ENCODE measurements around the gene TRMT11. TPM values are rescaled to one million over a fixed set of nuclear protein-coding genes. Genes with fewer than 3 reads are reported as not detected.

TRMT11 gene
- total and polyA plus RNA-seq, 10 of the 15 experiments (the other 5 are each of a cell fraction or from before 2014, with no cell fraction given): 34.0 to 81.1 (median 43.7) TPM

DNA sequence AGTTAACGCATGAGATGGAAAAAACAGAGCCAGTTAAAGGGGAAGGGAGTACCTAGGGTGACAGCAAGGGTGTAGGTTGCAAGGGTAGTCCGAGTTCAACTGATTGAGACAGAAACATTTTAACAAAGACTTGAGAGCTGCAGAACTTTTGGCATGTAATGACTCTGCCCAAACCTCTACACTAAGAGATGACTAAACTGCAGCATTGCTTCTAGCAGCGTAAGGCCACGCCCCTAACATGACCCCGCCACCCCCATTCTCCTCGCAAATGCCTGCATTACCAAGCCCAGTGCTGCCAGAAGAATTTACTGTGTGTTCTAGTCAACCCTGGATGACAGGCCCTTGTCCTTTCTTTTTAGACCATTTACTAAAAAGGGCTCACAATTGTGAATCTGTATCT is 36.0 kb upstream of the TRMT11 start:
- Histone ChIP-seq H3K27ac (ENCODE audit: control insufficient read depth, insufficient read depth) (no peak overlapping the region), H2AFZ (ENCODE audit: control insufficient read depth, low read depth, low read length) (no peak overlapping the region), H3K4me1 (ENCODE audit: control insufficient read depth, insufficient read depth, low read length) (no peaks in the 10 kb centered on the region), H3K79me2 (ENCODE audit: control insufficient read depth, insufficient read depth, low read length) (no peaks in the 10 kb centered on the region), H4K20me1 (ENCODE audit: control insufficient read depth, insufficient read depth) (no peaks in the 10 kb centered on the region), H3K27me3 (replicated peaks in 1 of 2; ENCODE audit: control insufficient read depth in 2 of 2, insufficient read depth in 2 of 2, low read length in 1 of 2) (no peaks in the 10 kb centered on the region), H3K36me3 (ENCODE audit: control insufficient read depth in 2 of 2, insufficient read depth in 2 of 2, low read length in 1 of 2) (no peaks in the 10 kb centered on the region), H3K4me2 (ENCODE audit: control insufficient read depth, insufficient read depth) (no peak overlapping the region), H3K9me3 (replicated peaks; ENCODE audit: control insufficient read depth, insufficient read depth, low read length) (no peaks in the 10 kb centered on the region), H3K9ac (ENCODE audit: control insufficient read depth, insufficient read depth, low read length) (no peak overlapping the region), H3K4me3 (no peak overlapping the region)
- intact Hi-C loops (cut with micrococcal nuclease; ENCODE audit: unreplicated experiment): no loop called here
- no peak for ATAC-seq
- BruUV-seq (replicated peaks): no TSS peak
- in situ Hi-C loops (cut with MboI): no loop called here
- ChIA-PET RAD21 (ENCODE audit: unreplicated experiment) (no interaction called here), POLR2A (no interaction called here), SMC1A (ENCODE audit: uncharacterized antibody, unreplicated experiment) (interaction anchor here (9.8 kb wide), 1 partner anchor 168 kb away, joined by 179 read pairs; no protein-coding TSS in a partner anchor), CTCF (interaction anchor here (1.8 kb wide), 1 partner anchor 44 kb away, joined by 14 read pairs; no protein-coding TSS in a partner anchor)
- FAIRE-seq: no peak
- WGBS (ENCODE audit: insufficient coverage, insufficient replicate concordance, low lambda C conversion rate, missing lambda C conversion rate): 58% methylated on average over 6 of the region's 6 CpGs
- TF ChIP-seq ATF7 (IDR thresholded peaks at IDR 0.05; ENCODE audit: low read depth) (no peak), RUNX3 (IDR thresholded peaks at IDR 0.05; ENCODE audit: low read length) (no peak), ZBTB40 (IDR thresholded peaks at IDR 0.05; ENCODE audit: borderline replicate concordance) (no peak), SMAD5 (IDR thresholded peaks at IDR 0.05; ENCODE audit: low read depth) (no peak), HSF1 (IDR thresholded peaks at IDR 0.05; ENCODE audit: low read depth, low read length) (no peak), CBFB (IDR thresholded peaks at IDR 0.05; ENCODE audit: low read depth) (no peak), KDM1A (IDR thresholded peaks at IDR 0.05; ENCODE audit: borderline replicate concordance) (no peak), ZZZ3 (IDR thresholded peaks at IDR 0.05; ENCODE audit: control insufficient read depth, insufficient read length, low read depth) (no peak), BHLHE40 (IDR thresholded peaks at IDR 0.05; ENCODE audit: borderline replicate concordance in 1 of 2, low read depth in 2 of 2, low read length in 1 of 2) (no peak), TCF7 (IDR thresholded peaks at IDR 0.05; ENCODE audit: borderline replicate concordance) (no peak), CREM (IDR thresholded peaks at IDR 0.05; ENCODE audit: low read depth) (no peak), EZH2 (IDR thresholded peaks at IDR 0.05; ENCODE audit: borderline replicate concordance, control insufficient read depth, low read depth, low read length) (no peak)
- TF ChIP-seq, protein P1, sequence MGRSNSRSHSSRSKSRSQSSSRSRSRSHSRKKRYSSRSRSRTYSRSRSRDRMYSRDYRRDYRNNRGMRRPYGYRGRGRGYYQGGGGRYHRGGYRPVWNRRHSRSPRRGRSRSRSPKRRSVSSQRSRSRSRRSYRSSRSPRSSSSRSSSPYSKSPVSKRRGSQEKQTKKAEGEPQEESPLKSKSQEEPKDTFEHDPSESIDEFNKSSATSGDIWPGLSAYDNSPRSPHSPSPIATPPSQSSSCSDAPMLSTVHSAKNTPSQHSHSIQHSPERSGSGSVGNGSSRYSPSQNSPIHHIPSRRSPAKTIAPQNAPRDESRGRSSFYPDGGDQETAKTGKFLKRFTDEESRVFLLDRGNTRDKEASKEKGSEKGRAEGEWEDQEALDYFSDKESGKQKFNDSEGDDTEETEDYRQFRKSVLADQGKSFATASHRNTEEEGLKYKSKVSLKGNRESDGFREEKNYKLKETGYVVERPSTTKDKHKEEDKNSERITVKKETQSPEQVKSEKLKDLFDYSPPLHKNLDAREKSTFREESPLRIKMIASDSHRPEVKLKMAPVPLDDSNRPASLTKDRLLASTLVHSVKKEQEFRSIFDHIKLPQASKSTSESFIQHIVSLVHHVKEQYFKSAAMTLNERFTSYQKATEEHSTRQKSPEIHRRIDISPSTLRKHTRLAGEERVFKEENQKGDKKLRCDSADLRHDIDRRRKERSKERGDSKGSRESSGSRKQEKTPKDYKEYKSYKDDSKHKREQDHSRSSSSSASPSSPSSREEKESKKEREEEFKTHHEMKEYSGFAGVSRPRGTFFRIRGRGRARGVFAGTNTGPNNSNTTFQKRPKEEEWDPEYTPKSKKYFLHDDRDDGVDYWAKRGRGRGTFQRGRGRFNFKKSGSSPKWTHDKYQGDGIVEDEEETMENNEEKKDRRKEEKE (IDR thresholded peaks at IDR 0.05): no peak
- no peak for DNase-seq (ENCODE audit: low read depth, low spot score)
